Thymus (tissue), 11 donors: ENCODE results near the gene DEFB131A. TPM values are rescaled to one million over a fixed set of nuclear protein-coding genes. Genes with fewer than 3 reads are reported as not detected.
"Not testable (repeated sequence)": the region's sequence is repeated elsewhere in the genome, so short reads cannot be mapped to it uniquely, and the experiment has no call there.

ENCODE experiments used
- DNase-seq, 9 donors: peaks; one replicate each; pipeline ENCODE4 v3.0.0-alpha.2; 2013; ENCODE audit warnings: low spot score in 9 of 9, low read depth in 6 of 9, missing footprints in 1 of 9
- H3K27ac ChIP-seq, 2 donors: one replicate each; pipeline ENCODE4 v1.5.1; 2013; ENCODE audit warnings: control low read depth in 1 of 2, low read depth in 1 of 2, low read length in 1 of 2, mild to moderate bottlenecking in 1 of 2, moderate library complexity in 1 of 2
- H3K27me3 ChIP-seq, 2 donors: one replicate each; pipeline ENCODE4 v1.5.1; 2013; ENCODE audit warnings: low read length in 1 of 2; ENCODE audit not compliant: control insufficient read depth in 2 of 2, insufficient read depth in 1 of 2
- H3K36me3 ChIP-seq, 2 donors: one replicate each; pipeline ENCODE4 v1.5.1; 2013; ENCODE audit warnings: low read length in 1 of 2, mild to moderate bottlenecking in 1 of 2, moderate library complexity in 1 of 2; ENCODE audit not compliant: control insufficient read depth in 2 of 2, insufficient read depth in 2 of 2
- H3K4me1 ChIP-seq, 2 donors: one replicate each; pipeline ENCODE4 v1.5.1; 2013; ENCODE audit warnings: low read length in 2 of 2; ENCODE audit not compliant: control insufficient read depth in 2 of 2, insufficient read depth in 2 of 2
- H3K4me3 ChIP-seq, 2 donors: one replicate each; pipeline ENCODE4 v1.5.1; 2013; ENCODE audit warnings: low read length in 2 of 2, control low read depth in 1 of 2, mild to moderate bottlenecking in 1 of 2
- H3K9me3 ChIP-seq, 2 donors: one replicate each; pipeline ENCODE4 v1.5.1; 2013; ENCODE audit warnings: low read length in 1 of 2, mild to moderate bottlenecking in 1 of 2; ENCODE audit not compliant: control insufficient read depth in 2 of 2, insufficient read depth in 1 of 2
- WGBS: extraction: QIAGEN DNeasy Blood & Tissue Kit; methylation state at CpG from one replicate; pipeline ENCODE4 v1.1.7; 2013; 5-methylcytosine and 5-hydroxymethylcytosine counted together
- polyA plus RNA-seq: library from polyadenylated mRNA; stranded (reverse); fragments of 200-250 nt; gene quantifications from one replicate; pipeline ENCODE4 v1.2.3, GENCODE V29; 2013
- total RNA-seq: library from RNA; stranded (reverse); fragments of 120-200 nt; gene quantifications from one replicate; pipeline ENCODE4 v1.2.4, GENCODE V29; 2013
- donor health status: healthy.

Gene DEFB131A
- total and polyA plus RNA-seq, 2 donors: not detected

DNA sequence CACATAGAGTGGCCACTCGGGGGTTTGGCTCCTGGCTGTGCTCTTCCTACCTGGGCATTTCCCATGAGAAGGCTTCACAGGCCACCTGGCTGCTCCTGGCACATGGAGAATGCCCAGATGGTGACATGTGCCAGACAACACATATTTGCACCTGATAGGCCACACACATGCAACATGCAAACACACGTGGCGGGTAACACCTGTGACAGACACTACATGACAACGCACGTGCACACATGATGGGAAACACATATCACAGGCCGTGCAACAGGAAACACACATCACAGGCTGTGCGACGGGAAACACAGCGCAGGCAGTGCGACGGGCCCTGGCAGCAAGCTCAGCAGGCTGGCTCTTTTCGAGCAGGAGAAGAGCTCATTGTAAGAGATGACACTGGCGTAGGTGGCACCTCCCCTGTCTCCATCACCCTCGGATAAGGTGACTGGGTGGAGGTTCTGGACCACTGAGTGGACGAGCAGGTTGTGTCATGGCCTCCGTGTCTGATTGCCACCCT, 55.8 kb downstream of the DEFB131A start:
- DNase-seq, H3K36me3 ChIP-seq, H3K4me3 ChIP-seq, H3K4me1 ChIP-seq, H3K27ac ChIP-seq, H3K9me3 ChIP-seq: not testable (repeated sequence)
- 97% methylated on average over 16 of the region's 16 CpGs for WGBS
- H3K27me3 ChIP-seq: peaks cover 0 to 40% of the 10 kb centered on the region in 2 donors

Other genes with a start within 250 kb of the DEFB131A start
- not detected for gene USP17L10, start 233.8 kb upstream of the DEFB131A start, total RNA-seq
- gene USP17L10, start 233.8 kb upstream of the DEFB131A start, polyA plus RNA-seq: not detected
- not detected for gene USP17L11, start 229.0 kb upstream of the DEFB131A start, total RNA-seq
- not detected for gene USP17L11, start 229.0 kb upstream of the DEFB131A start, polyA plus RNA-seq
- not detected for gene USP17L12, start 224.3 kb upstream of the DEFB131A start, total RNA-seq
- not detected for gene USP17L12, start 224.3 kb upstream of the DEFB131A start, polyA plus RNA-seq
- not detected for gene USP17L13, start 219.5 kb upstream of the DEFB131A start, total RNA-seq
- gene USP17L13, start 219.5 kb upstream of the DEFB131A start, polyA plus RNA-seq: not detected
- not detected for gene USP17L15, start 210.0 kb upstream of the DEFB131A start, total RNA-seq
- 0.02 TPM for gene USP17L15, start 210.0 kb upstream of the DEFB131A start, polyA plus RNA-seq
- not detected for gene USP17L17, start 200.5 kb upstream of the DEFB131A start, total RNA-seq
- gene USP17L17, start 200.5 kb upstream of the DEFB131A start, polyA plus RNA-seq: not detected
- gene USP17L18, start 195.8 kb upstream of the DEFB131A start, total RNA-seq: not detected
- gene USP17L18, start 195.8 kb upstream of the DEFB131A start, polyA plus RNA-seq: not detected
- not detected for gene USP17L19, start 191.0 kb upstream of the DEFB131A start, total RNA-seq
- gene USP17L19, start 191.0 kb upstream of the DEFB131A start, polyA plus RNA-seq: not detected
- gene USP17L20, start 186.3 kb upstream of the DEFB131A start, total RNA-seq: not detected
- not detected for gene USP17L20, start 186.3 kb upstream of the DEFB131A start, polyA plus RNA-seq
- not detected for gene USP17L21, start 181.5 kb upstream of the DEFB131A start, total RNA-seq
- not detected for gene USP17L21, start 181.5 kb upstream of the DEFB131A start, polyA plus RNA-seq
- gene USP17L22, start 176.8 kb upstream of the DEFB131A start, total RNA-seq: not detected
- gene USP17L22, start 176.8 kb upstream of the DEFB131A start, polyA plus RNA-seq: not detected
- not detected for gene USP17L24, start 119.2 kb upstream of the DEFB131A start, total RNA-seq
- not detected for gene USP17L24, start 119.2 kb upstream of the DEFB131A start, polyA plus RNA-seq
- not detected for gene USP17L25, start 114.5 kb upstream of the DEFB131A start, total RNA-seq
- not detected for gene USP17L25, start 114.5 kb upstream of the DEFB131A start, polyA plus RNA-seq
- not detected for gene USP17L26, start 109.8 kb upstream of the DEFB131A start, total RNA-seq
- not detected for gene USP17L26, start 109.8 kb upstream of the DEFB131A start, polyA plus RNA-seq
- not detected for gene USP17L5, start 105.0 kb upstream of the DEFB131A start, total RNA-seq
- not detected for gene USP17L5, start 105.0 kb upstream of the DEFB131A start, polyA plus RNA-seq
- gene USP17L27, start 100.3 kb upstream of the DEFB131A start, total RNA-seq: not detected
- not detected for gene USP17L27, start 100.3 kb upstream of the DEFB131A start, polyA plus RNA-seq
- gene USP17L28, start 95.5 kb upstream of the DEFB131A start, total RNA-seq: not detected
- gene USP17L28, start 95.5 kb upstream of the DEFB131A start, polyA plus RNA-seq: not detected
- not detected for gene USP17L29, start 90.8 kb upstream of the DEFB131A start, total RNA-seq
- not detected for gene USP17L29, start 90.8 kb upstream of the DEFB131A start, polyA plus RNA-seq
- gene USP17L30, start 81.3 kb upstream of the DEFB131A start, total RNA-seq: not detected
- gene USP17L30, start 81.3 kb upstream of the DEFB131A start, polyA plus RNA-seq: not detected